HG02571 (cell line): ENCODE measurements around the gene SORT1.

Source experiments
- ATAC-seq: cut with Tn5 transposase; IDR thresholded peaks from one replicate; pipeline ENCODE4 v1.9.1; 2021; ENCODE audit warnings: mild to moderate bottlenecking, moderate library complexity; ENCODE audit not compliant: unreplicated experiment

The SORT1 gene

GRCh38 chr1:109263597-109264378 is 133.9 kb downstream of the SORT1 start:
- no peak for ATAC-seq

- ATAC-seq, result no peak
Measured at GRCh38 chr1:109263234-109263596, 134.5 kb downstream of the SORT1 start.

- no peak for ATAC-seq
Measured at GRCh38 chr1:109262231-109263055, 135.3 kb downstream of the SORT1 start.

- no peak for ATAC-seq
Measured at GRCh38 chr1:109261578-109261977, 136.1 kb downstream of the SORT1 start.

- no peak for ATAC-seq
Measured at GRCh38 chr1:109261006-109261405, 136.7 kb downstream of the SORT1 start.

GRCh38 chr1:109259674-109260557 is 137.8 kb downstream of the SORT1 start:
- ATAC-seq, result no peak
